ENCODE results near the gene MS4A6E. TPM values are rescaled to one million over a fixed set of nuclear protein-coding genes. Genes with fewer than 3 reads are reported as not detected.

MS4A6E gene
- total and polyA plus RNA-seq, 12 donors: 0.28 to 0.62 TPM; not detected in 10

- Histone ChIP-seq H3K9me3 (peaks cover 0 to 15% (median 5%) of the 10 kb centered on the region in 11 donors), H3K4me1 (peaks cover 0 to 11% (median 0%) of the 10 kb centered on the region in 9 donors), H3K27me3 (no peaks in the 10 kb centered on the region), H3K36me3 (no peaks in the 10 kb centered on the region), H3K4me3 (no peak overlapping the region), H3K27ac (peak overlapping the region in 3 of 10 donors; percentile 33 to 72 (median 38))
- TF ChIP-seq, protein P1, sequence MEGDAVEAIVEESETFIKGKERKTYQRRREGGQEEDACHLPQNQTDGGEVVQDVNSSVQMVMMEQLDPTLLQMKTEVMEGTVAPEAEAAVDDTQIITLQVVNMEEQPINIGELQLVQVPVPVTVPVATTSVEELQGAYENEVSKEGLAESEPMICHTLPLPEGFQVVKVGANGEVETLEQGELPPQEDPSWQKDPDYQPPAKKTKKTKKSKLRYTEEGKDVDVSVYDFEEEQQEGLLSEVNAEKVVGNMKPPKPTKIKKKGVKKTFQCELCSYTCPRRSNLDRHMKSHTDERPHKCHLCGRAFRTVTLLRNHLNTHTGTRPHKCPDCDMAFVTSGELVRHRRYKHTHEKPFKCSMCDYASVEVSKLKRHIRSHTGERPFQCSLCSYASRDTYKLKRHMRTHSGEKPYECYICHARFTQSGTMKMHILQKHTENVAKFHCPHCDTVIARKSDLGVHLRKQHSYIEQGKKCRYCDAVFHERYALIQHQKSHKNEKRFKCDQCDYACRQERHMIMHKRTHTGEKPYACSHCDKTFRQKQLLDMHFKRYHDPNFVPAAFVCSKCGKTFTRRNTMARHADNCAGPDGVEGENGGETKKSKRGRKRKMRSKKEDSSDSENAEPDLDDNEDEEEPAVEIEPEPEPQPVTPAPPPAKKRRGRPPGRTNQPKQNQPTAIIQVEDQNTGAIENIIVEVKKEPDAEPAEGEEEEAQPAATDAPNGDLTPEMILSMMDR (IDR thresholded peaks at IDR 0.05): no peak
- intact Hi-C loops (cut with DNase I): no loop called here
- ATAC-seq: peak in 2 of 8 donors; percentile 39 to 47
- no peak for DNase-seq
- WGBS, 2 donors: 16 to 51% methylated on average over 2 of the region's 2 CpGs
Measured at GRCh38 chr11:60314635-60315321, 12.3 kb upstream of the MS4A6E start.

GRCh38 chr11:60315871-60316270 is 11.2 kb upstream of the MS4A6E start:
- no peaks in the 10 kb centered on the region for H3K36me3 ChIP-seq
- no peak for DNase-seq
- H3K4me1 ChIP-seq: peaks cover 0 to 6% (median 0%) of the 10 kb centered on the region in 9 donors
- ATAC-seq: no peak
- peak overlapping the region in 2 of 10 donors; percentile 38 to 72 for H3K27ac ChIP-seq
- intact Hi-C loops (cut with DNase I): no loop called here
- peaks cover 0 to 26% (median 10%) of the 10 kb centered on the region in 11 donors for H3K9me3 ChIP-seq
- H3K4me3 ChIP-seq: no peak overlapping the region
- TF ChIP-seq, protein P1 (IDR thresholded peaks at IDR 0.05): no peak
- no peaks in the 10 kb centered on the region for H3K27me3 ChIP-seq

DNA sequence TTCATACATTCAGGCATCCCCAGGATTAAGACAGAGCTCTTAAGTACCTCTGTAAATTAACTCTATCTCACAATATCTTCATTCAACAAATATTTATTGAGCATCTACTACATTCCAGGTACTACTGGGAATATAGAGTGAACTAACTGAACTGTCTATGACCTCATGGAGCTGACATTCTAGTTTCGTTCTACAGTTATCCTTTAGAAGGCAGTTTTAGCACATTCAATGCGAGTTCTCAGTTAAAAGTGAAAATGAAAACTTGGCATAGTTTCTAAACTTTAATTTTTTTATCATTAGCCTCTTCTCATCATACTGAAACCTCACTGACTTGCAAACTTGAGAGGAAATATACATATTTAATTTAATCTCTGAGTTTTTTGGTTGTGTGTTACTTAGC is 10.7 kb upstream of the MS4A6E start:
- H3K36me3 ChIP-seq: no peaks in the 10 kb centered on the region
- 61 to 63% methylated on average over 2 of the region's 2 CpGs for WGBS, 2 donors
- DNase-seq (no peak), ATAC-seq (no peak)
- H3K4me3 ChIP-seq: no peak overlapping the region
- no peaks in the 10 kb centered on the region for H3K27me3 ChIP-seq
- H3K27ac ChIP-seq: peak overlapping the region in 1 of 10 donors; percentile 72
- TF ChIP-seq, protein P1 (IDR thresholded peaks at IDR 0.05): no peak
- intact Hi-C loops (cut with DNase I): no loop called here
- peaks cover 0 to 2% (median 0%) of the 10 kb centered on the region in 9 donors for H3K4me1 ChIP-seq
- peaks cover 0 to 30% (median 11%) of the 10 kb centered on the region in 11 donors for H3K9me3 ChIP-seq

- H3K4me3 ChIP-seq: no peak overlapping the region
- DNase-seq: no peak
- H3K4me1 ChIP-seq: no peaks in the 10 kb centered on the region
- ATAC-seq: no peak
- H3K36me3 ChIP-seq: no peaks in the 10 kb centered on the region
- 51 to 65% methylated on average over 2 of the region's 2 CpGs for WGBS, 2 donors
- intact Hi-C loops (cut with DNase I): no loop called here
- TF ChIP-seq, protein P1 (IDR thresholded peaks at IDR 0.05): no peak
- no peak overlapping the region for H3K27ac ChIP-seq
- H3K27me3 ChIP-seq: no peaks in the 10 kb centered on the region
- peaks cover 0 to 47% (median 15%) of the 10 kb centered on the region in 11 donors for H3K9me3 ChIP-seq
Measured at GRCh38 chr11:60318726-60319125, 8.3 kb upstream of the MS4A6E start.
